Nephron progenitor cell (in vitro differentiated cells): ENCODE measurements around the gene SHLD2.
"Not testable (repeated sequence)": the region's sequence is repeated elsewhere in the genome, so short reads cannot be mapped to it uniquely, and the experiment has no call there.

Source experiments
- DNase-seq: peaks from one replicate; pipeline ENCODE4 v3.0.0; 2021
- H3K27ac Mint-ChIP-seq: 2 replicates; pipeline ENCODE4 v1.8.0; 2021; ENCODE audit warnings: mild to moderate bottlenecking, moderate library complexity, mixed read lengths
- H3K27me3 Mint-ChIP-seq: 2 replicates; pipeline ENCODE4 v1.8.0; 2021; ENCODE audit warnings: mild to moderate bottlenecking, low read depth, mixed read lengths; ENCODE audit not compliant: poor library complexity
- H3K36me3 Mint-ChIP-seq: 2 replicates; pipeline ENCODE4 v1.8.0; 2021; ENCODE audit warnings: low read depth, mixed read lengths
- H3K4me1 Mint-ChIP-seq: 2 replicates; pipeline ENCODE4 v1.8.0; 2021; ENCODE audit warnings: mixed read lengths
- H3K4me3 Mint-ChIP-seq: 2 replicates; pipeline ENCODE4 v1.8.0; 2021; ENCODE audit warnings: mild to moderate bottlenecking, moderate library complexity, mixed read lengths
- H3K9me3 Mint-ChIP-seq: 2 replicates; pipeline ENCODE4 v1.8.0; 2021; ENCODE audit warnings: mild to moderate bottlenecking, moderate library complexity, mixed read lengths

SHLD2 gene

DNA sequence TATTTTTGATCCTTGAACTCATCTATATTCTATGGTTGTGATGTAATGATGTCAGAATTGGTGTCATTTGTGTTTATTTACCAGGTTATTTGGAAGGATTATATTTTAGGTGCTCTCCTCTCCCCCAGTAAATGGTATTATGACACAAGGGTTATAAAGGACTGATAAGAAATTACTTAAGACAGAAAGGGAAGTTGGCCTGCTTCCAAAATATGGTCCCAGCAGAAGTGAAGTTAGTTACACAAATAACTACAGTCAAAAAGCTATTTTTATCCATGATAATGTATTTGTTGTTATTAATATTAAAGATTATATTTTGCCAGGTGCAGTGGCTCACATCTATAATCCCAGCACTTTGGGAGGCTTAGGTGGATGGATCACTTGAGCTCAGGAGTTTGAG is 37.2 kb downstream of the SHLD2 start:
- H3K9me3 Mint-ChIP-seq: peaks cover 11% of the 10 kb centered on the region
- not testable (repeated sequence) for H3K27ac Mint-ChIP-seq, H3K4me3 Mint-ChIP-seq, H3K27me3 Mint-ChIP-seq, H3K4me1 Mint-ChIP-seq, DNase-seq
- H3K36me3 Mint-ChIP-seq: peaks cover 71% of the 10 kb centered on the region

- not testable (repeated sequence) for H3K27me3 Mint-ChIP-seq, H3K4me1 Mint-ChIP-seq, DNase-seq, H3K4me3 Mint-ChIP-seq
- Mint-ChIP-seq H3K36me3 (peaks cover 77% of the 10 kb centered on the region), H3K9me3 (peaks cover 29% of the 10 kb centered on the region), H3K27ac (peak overlapping the region; percentile 12)
Observed at GRCh38 chr10:87133936-87134335, 38.9 kb downstream of the SHLD2 start.

- Mint-ChIP-seq H3K36me3 (peaks cover 76% of the 10 kb centered on the region), H3K27ac (peak overlapping the region; percentile 25), H3K9me3 (peaks cover 30% of the 10 kb centered on the region)
- DNase-seq, H3K4me3 Mint-ChIP-seq, H3K27me3 Mint-ChIP-seq, H3K4me1 Mint-ChIP-seq: not testable (repeated sequence)
Observed at GRCh38 chr10:87134440-87134839, 39.4 kb downstream of the SHLD2 start.

GRCh38 chr10:87137478-87137877 is 42.5 kb downstream of the SHLD2 start:
- H3K36me3 Mint-ChIP-seq: peaks cover 59% of the 10 kb centered on the region
- H3K4me3 Mint-ChIP-seq, H3K27me3 Mint-ChIP-seq: not testable (repeated sequence)

GRCh38 chr10:87142230-87143108 is 47.5 kb downstream of the SHLD2 start:
- not testable (repeated sequence) for H3K4me3 Mint-ChIP-seq, H3K4me1 Mint-ChIP-seq, H3K27me3 Mint-ChIP-seq, DNase-seq, H3K27ac Mint-ChIP-seq
- H3K9me3 Mint-ChIP-seq: peaks cover 25% of the 10 kb centered on the region
- peaks cover 35% of the 10 kb centered on the region for H3K36me3 Mint-ChIP-seq

More at GRCh38 chr10:87137478-87137877, 42.5 kb downstream of the SHLD2 start:
- not testable (repeated sequence) for DNase-seq, H3K4me1 Mint-ChIP-seq, H3K27ac Mint-ChIP-seq
- peaks cover 36% of the 10 kb centered on the region for H3K9me3 Mint-ChIP-seq

DNA sequence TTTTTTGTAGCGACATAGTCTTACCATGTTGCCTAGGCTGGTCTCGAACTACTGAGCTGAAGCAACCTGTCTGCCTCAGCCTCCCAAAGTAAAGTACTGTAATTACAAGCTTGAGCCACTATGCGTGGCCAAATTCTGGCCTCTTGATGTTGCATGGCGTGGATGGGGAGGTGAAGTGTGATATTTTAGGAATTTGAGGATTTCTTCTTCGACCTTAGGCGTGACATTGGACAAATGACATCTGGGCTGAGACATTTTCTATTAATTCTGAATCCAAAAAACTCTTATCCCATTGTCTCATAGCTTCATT is 48.1 kb downstream of the SHLD2 start:
- not testable (repeated sequence) for H3K27me3 Mint-ChIP-seq, H3K27ac Mint-ChIP-seq, H3K4me3 Mint-ChIP-seq, DNase-seq, H3K4me1 Mint-ChIP-seq
- peaks cover 19% of the 10 kb centered on the region for H3K9me3 Mint-ChIP-seq
- peaks cover 29% of the 10 kb centered on the region for H3K36me3 Mint-ChIP-seq

- H3K27ac Mint-ChIP-seq, H3K4me3 Mint-ChIP-seq, H3K9me3 Mint-ChIP-seq, H3K4me1 Mint-ChIP-seq, DNase-seq, H3K27me3 Mint-ChIP-seq: not testable (repeated sequence)
- H3K36me3 Mint-ChIP-seq: peaks cover 14% of the 10 kb centered on the region
Observed at GRCh38 chr10:87145598-87145997, 50.6 kb downstream of the SHLD2 start.

DNA sequence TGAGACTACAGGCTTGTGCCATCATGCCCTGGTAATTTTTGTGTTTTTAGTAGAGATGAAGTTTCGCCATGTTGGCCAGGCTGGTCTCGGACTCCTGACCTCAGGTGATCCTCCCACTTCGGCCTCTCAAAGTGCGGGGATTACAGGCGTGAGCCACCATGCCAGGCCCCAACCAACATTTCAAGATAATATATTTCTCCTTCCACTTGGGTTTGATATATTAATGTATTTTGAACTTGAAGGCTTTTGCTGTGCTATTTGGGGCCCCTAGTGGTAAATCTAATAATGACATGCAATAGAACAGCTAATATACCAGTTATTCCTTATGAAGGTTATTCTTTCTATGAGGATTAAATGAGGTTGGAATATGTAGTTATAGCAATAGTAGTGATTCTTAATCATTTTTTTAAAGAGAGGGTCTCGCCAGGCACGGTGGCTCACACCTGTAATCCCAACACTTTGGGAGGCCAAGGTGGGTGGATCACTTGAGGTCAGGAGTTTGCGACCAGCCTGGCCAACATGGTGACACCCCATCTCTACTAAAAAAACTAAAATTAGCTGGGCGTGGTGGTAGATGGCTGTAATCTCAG is 54.1 kb downstream of the SHLD2 start:
- H3K4me3 Mint-ChIP-seq, H3K9me3 Mint-ChIP-seq, H3K36me3 Mint-ChIP-seq, H3K4me1 Mint-ChIP-seq, H3K27ac Mint-ChIP-seq, H3K27me3 Mint-ChIP-seq, DNase-seq: not testable (repeated sequence)

GRCh38 chr10:87151516-87151915 is 56.5 kb downstream of the SHLD2 start:
- not testable (repeated sequence) for DNase-seq, H3K9me3 Mint-ChIP-seq, H3K4me3 Mint-ChIP-seq, H3K27me3 Mint-ChIP-seq, H3K27ac Mint-ChIP-seq, H3K4me1 Mint-ChIP-seq
- peaks cover 14% of the 10 kb centered on the region for H3K36me3 Mint-ChIP-seq

- H3K36me3 Mint-ChIP-seq: peaks cover 31% of the 10 kb centered on the region
- not testable (repeated sequence) for H3K27me3 Mint-ChIP-seq, H3K4me1 Mint-ChIP-seq, H3K4me3 Mint-ChIP-seq, H3K9me3 Mint-ChIP-seq, DNase-seq
- H3K27ac Mint-ChIP-seq: peak overlapping the region; percentile 96
Observed at GRCh38 chr10:87156841-87157240, 61.8 kb downstream of the SHLD2 start.

DNA sequence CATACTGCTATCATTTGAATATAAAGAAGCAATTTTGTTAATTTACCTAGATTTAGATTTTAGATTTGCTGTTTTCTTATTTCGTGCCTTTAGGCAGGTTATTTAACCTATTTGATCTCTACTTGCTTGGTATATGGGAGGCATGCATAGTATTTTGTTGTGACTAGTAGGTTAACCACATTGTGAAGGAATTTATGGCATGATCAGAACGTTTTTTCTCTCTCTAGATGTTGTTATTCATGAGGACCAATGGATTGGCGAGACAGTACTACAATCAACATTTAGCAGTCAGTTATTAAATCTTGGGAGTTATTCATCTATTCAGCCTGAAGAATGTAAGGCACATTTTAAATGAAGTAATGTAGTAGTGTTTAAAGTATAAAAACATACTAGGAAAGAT is 62.8 kb downstream of the SHLD2 start:
- H3K9me3 Mint-ChIP-seq, H3K27ac Mint-ChIP-seq, H3K4me1 Mint-ChIP-seq, H3K27me3 Mint-ChIP-seq, H3K4me3 Mint-ChIP-seq, DNase-seq: not testable (repeated sequence)
- H3K36me3 Mint-ChIP-seq: peaks cover 31% of the 10 kb centered on the region

DNA sequence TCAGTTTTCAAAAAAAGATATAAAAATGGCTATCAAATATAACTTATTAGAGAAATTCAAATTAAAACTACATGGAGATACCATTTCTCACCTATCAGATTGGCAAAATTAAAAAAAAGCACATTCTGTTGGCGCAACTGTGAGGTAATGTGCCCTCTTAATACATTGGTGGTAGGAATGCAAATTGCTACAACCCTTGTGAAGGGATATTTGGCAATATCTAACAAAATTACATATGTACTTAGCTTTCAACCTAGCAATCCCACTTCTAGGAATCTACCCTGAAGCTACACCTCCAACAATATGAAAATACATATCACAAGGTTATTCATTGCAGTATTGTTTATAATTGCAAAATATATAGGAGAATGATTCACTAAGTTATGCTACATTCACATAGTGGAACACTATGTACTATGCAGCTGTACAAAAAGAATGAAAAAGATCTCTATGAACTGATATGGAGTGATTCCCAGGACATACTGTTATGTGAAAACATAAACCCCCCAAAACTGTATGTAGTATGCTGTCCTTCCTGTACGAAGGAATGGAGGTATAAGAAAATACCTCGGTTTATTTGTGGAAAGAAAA is 67.8 kb downstream of the SHLD2 start:
- not testable (repeated sequence) for DNase-seq, H3K4me1 Mint-ChIP-seq, H3K4me3 Mint-ChIP-seq, H3K27ac Mint-ChIP-seq, H3K9me3 Mint-ChIP-seq, H3K27me3 Mint-ChIP-seq
- H3K36me3 Mint-ChIP-seq: peaks cover 40% of the 10 kb centered on the region

GRCh38 chr10:87163414-87163813 is 68.4 kb downstream of the SHLD2 start:
- DNase-seq, H3K27ac Mint-ChIP-seq, H3K9me3 Mint-ChIP-seq, H3K4me3 Mint-ChIP-seq, H3K4me1 Mint-ChIP-seq, H3K27me3 Mint-ChIP-seq: not testable (repeated sequence)
- peaks cover 37% of the 10 kb centered on the region for H3K36me3 Mint-ChIP-seq

GRCh38 chr10:87169857-87170256 is 74.9 kb downstream of the SHLD2 start:
- H3K4me3 Mint-ChIP-seq, H3K4me1 Mint-ChIP-seq, DNase-seq, H3K27me3 Mint-ChIP-seq, H3K9me3 Mint-ChIP-seq: not testable (repeated sequence)
- Mint-ChIP-seq H3K27ac (peak overlapping the region; percentile 64), H3K36me3 (peaks cover 15% of the 10 kb centered on the region)
